ENCODE results near the gene ABCA3.

DNA sequence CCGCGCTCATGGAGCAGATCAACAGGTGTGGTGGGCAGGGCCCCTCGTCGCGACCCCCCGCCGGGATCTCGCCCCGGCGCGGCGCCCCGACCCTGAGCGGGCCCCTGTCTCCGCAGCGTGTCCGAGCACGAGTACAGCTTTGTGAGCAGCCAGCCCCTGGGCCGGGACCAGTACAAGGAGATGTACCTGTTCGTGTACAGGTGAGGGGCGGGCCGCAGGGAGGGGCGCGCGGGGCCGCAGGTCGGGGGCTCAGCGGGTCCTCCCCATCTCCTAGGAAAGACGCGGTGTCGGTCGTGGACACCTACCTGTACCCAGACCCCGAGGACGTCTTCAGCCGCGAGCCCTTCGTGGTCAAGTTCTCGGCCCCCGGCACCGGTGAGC, 103.4 kb downstream of the ABCA3 start:
- TF ChIP-seq, protein P1, sequence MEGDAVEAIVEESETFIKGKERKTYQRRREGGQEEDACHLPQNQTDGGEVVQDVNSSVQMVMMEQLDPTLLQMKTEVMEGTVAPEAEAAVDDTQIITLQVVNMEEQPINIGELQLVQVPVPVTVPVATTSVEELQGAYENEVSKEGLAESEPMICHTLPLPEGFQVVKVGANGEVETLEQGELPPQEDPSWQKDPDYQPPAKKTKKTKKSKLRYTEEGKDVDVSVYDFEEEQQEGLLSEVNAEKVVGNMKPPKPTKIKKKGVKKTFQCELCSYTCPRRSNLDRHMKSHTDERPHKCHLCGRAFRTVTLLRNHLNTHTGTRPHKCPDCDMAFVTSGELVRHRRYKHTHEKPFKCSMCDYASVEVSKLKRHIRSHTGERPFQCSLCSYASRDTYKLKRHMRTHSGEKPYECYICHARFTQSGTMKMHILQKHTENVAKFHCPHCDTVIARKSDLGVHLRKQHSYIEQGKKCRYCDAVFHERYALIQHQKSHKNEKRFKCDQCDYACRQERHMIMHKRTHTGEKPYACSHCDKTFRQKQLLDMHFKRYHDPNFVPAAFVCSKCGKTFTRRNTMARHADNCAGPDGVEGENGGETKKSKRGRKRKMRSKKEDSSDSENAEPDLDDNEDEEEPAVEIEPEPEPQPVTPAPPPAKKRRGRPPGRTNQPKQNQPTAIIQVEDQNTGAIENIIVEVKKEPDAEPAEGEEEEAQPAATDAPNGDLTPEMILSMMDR (IDR thresholded peaks at IDR 0.05), result no peak
- TF ChIP-seq EP300 (IDR thresholded peaks at IDR 0.05), result no peak
- TF ChIP-seq POLR2A (IDR thresholded peaks at IDR 0.05), result no peak
- no peak for TF ChIP-seq POLR2AphosphoS5 (IDR thresholded peaks at IDR 0.05)

Data from upper lobe of left lung (tissue), 4 donors.